ENCODE results near the gene KIF18A.
"Not testable (repeated sequence)": the region's sequence is repeated elsewhere in the genome, so short reads cannot be mapped to it uniquely, and the experiment has no call there.

The KIF18A gene

GRCh38 chr11:28106353-28107043 is 1.5 kb downstream of the KIF18A start:
- DNase-seq (ENCODE audit: low spot score) = no peak

- DNase-seq (ENCODE audit: low spot score) = no peak
Measured at GRCh38 chr11:28105869-28106268, 2.1 kb downstream of the KIF18A start.

- DNase-seq (ENCODE audit: low spot score) = no peak
Measured at GRCh38 chr11:28104984-28105383, 3.0 kb downstream of the KIF18A start.

- no peak for DNase-seq (ENCODE audit: low spot score)
Measured at GRCh38 chr11:28104425-28104824, 3.5 kb downstream of the KIF18A start.

GRCh38 chr11:28102300-28102699 is 5.7 kb downstream of the KIF18A start:
- not testable (repeated sequence) for DNase-seq (ENCODE audit: low spot score)

GRCh38 chr11:28100665-28101064 is 7.3 kb downstream of the KIF18A start:
- no peak for DNase-seq (ENCODE audit: low spot score)

- no peak for DNase-seq (ENCODE audit: low spot score)
Measured at GRCh38 chr11:28099715-28100114, 8.2 kb downstream of the KIF18A start.

- no peak for DNase-seq (ENCODE audit: low spot score)
Measured at GRCh38 chr11:28098257-28098656, 9.7 kb downstream of the KIF18A start.

- DNase-seq (ENCODE audit: low spot score) = no peak
Measured at GRCh38 chr11:28092786-28093185, 15.2 kb downstream of the KIF18A start.

GRCh38 chr11:28090052-28090749 is 17.8 kb downstream of the KIF18A start:
- DNase-seq (ENCODE audit: low spot score) = no peak

GRCh38 chr11:28089378-28089777 is 18.6 kb downstream of the KIF18A start:
- DNase-seq (ENCODE audit: low spot score) = no peak

GRCh38 chr11:28087693-28088092 is 20.3 kb downstream of the KIF18A start:
- DNase-seq (ENCODE audit: low spot score) = not testable (repeated sequence)

GRCh38 chr11:28087192-28087591 is 20.8 kb downstream of the KIF18A start:
- not testable (repeated sequence) for DNase-seq (ENCODE audit: low spot score)

- no peak for DNase-seq (ENCODE audit: low spot score)
Measured at GRCh38 chr11:28086569-28086968, 21.4 kb downstream of the KIF18A start.

GRCh38 chr11:28083118-28083517 is 24.8 kb downstream of the KIF18A start:
- DNase-seq (ENCODE audit: low spot score) = no peak

- DNase-seq (ENCODE audit: low spot score) = no peak
Measured at GRCh38 chr11:28077521-28077920, 30.4 kb downstream of the KIF18A start.

GRCh38 chr11:28072321-28072720 is 35.6 kb downstream of the KIF18A start:
- DNase-seq (ENCODE audit: low spot score) = no peak

GRCh38 chr11:28071305-28071704 is 36.7 kb downstream of the KIF18A start:
- DNase-seq (ENCODE audit: low spot score) = no peak

- DNase-seq (ENCODE audit: low spot score) = no peak
Measured at GRCh38 chr11:28058333-28058732, 49.6 kb downstream of the KIF18A start.

GRCh38 chr11:28054821-28055220 is 53.1 kb downstream of the KIF18A start:
- DNase-seq (ENCODE audit: low spot score) = no peak

- DNase-seq (ENCODE audit: low spot score) = no peak
Measured at GRCh38 chr11:28049338-28050216, 58.4 kb downstream of the KIF18A start.

- no peak for DNase-seq (ENCODE audit: low spot score)
Measured at GRCh38 chr11:28048812-28049211, 59.1 kb downstream of the KIF18A start.
